HG02642 (cell line): Measurements from ENCODE around the gene STEAP1B.
"Not testable (repeated sequence)": the region's sequence is repeated elsewhere in the genome, so short reads cannot be mapped to it uniquely, and the experiment has no call there.

ENCODE experiments used
- ATAC-seq: cut with Tn5 transposase; IDR thresholded peaks from one replicate; pipeline ENCODE4 v1.9.1; 2021; ENCODE audit warnings: mild to moderate bottlenecking; ENCODE audit not compliant: unreplicated experiment, poor library complexity

STEAP1B gene

GRCh38 chr7:22501336-22501735, 1.3 kb upstream of the STEAP1B start:
- not testable (repeated sequence) for ATAC-seq

- no peak for ATAC-seq
Observed at GRCh38 chr7:22499044-22499443, 944 bp downstream of the STEAP1B start.

- ATAC-seq = not testable (repeated sequence)
Observed at GRCh38 chr7:22496912-22497311, 3.1 kb downstream of the STEAP1B start.

GRCh38 chr7:22496296-22496888, 3.6 kb downstream of the STEAP1B start:
- ATAC-seq = not testable (repeated sequence)

GRCh38 chr7:22493160-22493925, 6.6 kb downstream of the STEAP1B start:
- not testable (repeated sequence) for ATAC-seq

- peak; percentile 76 for ATAC-seq
Observed at GRCh38 chr7:22488643-22489462, 11.1 kb downstream of the STEAP1B start.

- ATAC-seq = no peak
Observed at GRCh38 chr7:22487978-22488642, 11.9 kb downstream of the STEAP1B start.

- ATAC-seq = no peak
Observed at GRCh38 chr7:22486597-22486996, 13.4 kb downstream of the STEAP1B start.

GRCh38 chr7:22485189-22485588, 14.8 kb downstream of the STEAP1B start:
- ATAC-seq = no peak

- no peak for ATAC-seq
Observed at GRCh38 chr7:22482503-22482902, 17.5 kb downstream of the STEAP1B start.

GRCh38 chr7:22481726-22482125, 18.3 kb downstream of the STEAP1B start:
- ATAC-seq = no peak

- no peak for ATAC-seq
Observed at GRCh38 chr7:22480523-22481075, 19.4 kb downstream of the STEAP1B start.

- no peak for ATAC-seq
Observed at GRCh38 chr7:22477876-22478450, 22.0 kb downstream of the STEAP1B start.

- ATAC-seq = no peak
Observed at GRCh38 chr7:22477262-22477661, 22.7 kb downstream of the STEAP1B start.

GRCh38 chr7:22476824-22477223, 23.2 kb downstream of the STEAP1B start:
- ATAC-seq = no peak

GRCh38 chr7:22474645-22475044, 25.3 kb downstream of the STEAP1B start:
- no peak for ATAC-seq

GRCh38 chr7:22470981-22471380, 29.0 kb downstream of the STEAP1B start:
- no peak for ATAC-seq

- ATAC-seq = peak; percentile 52
Observed at GRCh38 chr7:22469371-22470143, 30.4 kb downstream of the STEAP1B start.

GRCh38 chr7:22468609-22469008, 31.4 kb downstream of the STEAP1B start:
- no peak for ATAC-seq
